Liver (tissue), 9 donors: ENCODE data around the gene ANKFY1. TPM values are rescaled to one million over a fixed set of nuclear protein-coding genes. Genes with fewer than 3 reads are reported as not detected.

Experiments
- DNase-seq: peaks from one replicate; pipeline ENCODE4 v3.0.0-alpha.2; 2017; ENCODE audit warnings: low spot score
- H3K27ac ChIP-seq, 2 donors: one replicate each; pipeline ENCODE4 v1.7.0; 2013; ENCODE audit warnings: inconsistent platforms in 2 of 2, low read length in 2 of 2, control low read depth in 1 of 2, low read depth in 1 of 2, mild to moderate bottlenecking in 1 of 2
- H3K27me3 ChIP-seq, 4 donors: one replicate each; pipeline versions ENCODE4 v1.6.1 to v1.7.0; 2013; ENCODE audit warnings: low read length in 3 of 4, inconsistent platforms in 1 of 4, mild to moderate bottlenecking in 1 of 4, moderate library complexity in 1 of 4; ENCODE audit not compliant: control insufficient read depth in 4 of 4, insufficient read depth in 4 of 4
- H3K36me3 ChIP-seq, 4 donors: one replicate each; pipeline versions ENCODE4 v1.6.1 to v1.7.0; 2013; ENCODE audit warnings: low read length in 3 of 4, mild to moderate bottlenecking in 3 of 4, low read depth in 1 of 4, moderate library complexity in 1 of 4; ENCODE audit not compliant: control insufficient read depth in 4 of 4, insufficient read depth in 3 of 4
- H3K4me1 ChIP-seq, 4 donors: one replicate each; pipeline versions ENCODE4 v1.6.1 to v1.7.0; 2013; ENCODE audit warnings: low read length in 3 of 4, mild to moderate bottlenecking in 3 of 4, moderate library complexity in 1 of 4; ENCODE audit not compliant: control insufficient read depth in 4 of 4, insufficient read depth in 4 of 4
- H3K4me3 ChIP-seq, 3 donors: one replicate each; pipeline versions ENCODE4 v1.6.1 to v1.7.0; 2013; ENCODE audit warnings: low read length in 3 of 3, control low read depth in 1 of 3, low read depth in 1 of 3, mild to moderate bottlenecking in 1 of 3
- H3K9ac ChIP-seq, 2 donors: one replicate each; pipeline ENCODE4 v1.7.0; 2013; ENCODE audit warnings: low read length in 2 of 2, mild to moderate bottlenecking in 2 of 2, moderate library complexity in 2 of 2, control low read depth in 1 of 2, low read depth in 1 of 2
- H3K9me3 ChIP-seq, 4 donors: one replicate each; pipeline versions ENCODE4 v1.6.1 to v1.7.0; 2013; ENCODE audit warnings: low read length in 3 of 4; ENCODE audit not compliant: control insufficient read depth in 4 of 4
- ATF3 ChIP-seq: IDR thresholded peaks from 2 replicates; pipeline ENCODE4 v1.6.1; 2016; ENCODE audit warnings: antibody characterized with exemption
- CTCF ChIP-seq: fragments of 150-350 bp; IDR thresholded peaks from 2 replicates; pipeline ENCODE4 v1.5.1; 2017; ENCODE audit warnings: improper control_type of control experiment, low read depth, low read length; ENCODE audit not compliant: missing input control
- EGR1 ChIP-seq, 2 donors: IDR thresholded peaks; 2 replicates each; pipeline ENCODE4 v1.6.1; 2016 to 2018; ENCODE audit warnings: antibody characterized with exemption in 2 of 2, low read depth in 2 of 2
- FOXA1 ChIP-seq: IDR thresholded peaks from 2 replicates; pipeline ENCODE4 v1.6.1; 2016; ENCODE audit warnings: antibody characterized with exemption
- FOXA2 ChIP-seq: IDR thresholded peaks from 2 replicates; pipeline ENCODE4 v1.6.1; 2016; ENCODE audit warnings: antibody characterized with exemption
- GABPA ChIP-seq, 2 donors: IDR thresholded peaks in 1 of 2; conservative IDR thresholded peaks in 1 of 2; 2 replicates each; pipeline ENCODE4 v1.6.1; 2016; ENCODE audit warnings: antibody characterized with exemption in 2 of 2, mild to moderate bottlenecking in 1 of 2, moderate library complexity in 1 of 2
- HNF4A ChIP-seq, 2 donors: conservative IDR thresholded peaks; 2 replicates each; pipeline ENCODE4 v1.6.1; 2016; ENCODE audit warnings: antibody characterized with exemption in 2 of 2, mild to moderate bottlenecking in 2 of 2
- HNF4G ChIP-seq: IDR thresholded peaks from 2 replicates; pipeline ENCODE4 v1.6.1; 2016; ENCODE audit warnings: antibody characterized with exemption
- JUND ChIP-seq, 2 donors: IDR thresholded peaks; 2 replicates each; pipeline ENCODE4 v1.6.1; 2016; ENCODE audit warnings: antibody characterized with exemption in 2 of 2
- MAX ChIP-seq: IDR thresholded peaks from 2 replicates; pipeline ENCODE4 v1.6.1; 2016; ENCODE audit warnings: antibody characterized with exemption
- NR2F2 ChIP-seq: IDR thresholded peaks from 2 replicates; pipeline ENCODE4 v1.6.1; 2016; ENCODE audit warnings: antibody characterized with exemption
- RAD21 ChIP-seq, 2 donors: IDR thresholded peaks; 2 replicates each; pipeline ENCODE4 v1.6.1; 2016; ENCODE audit warnings: antibody characterized with exemption in 2 of 2, mild to moderate bottlenecking in 2 of 2
- REST ChIP-seq: IDR thresholded peaks from 2 replicates; pipeline ENCODE4 v1.6.1; 2016; ENCODE audit warnings: antibody characterized with exemption, mild to moderate bottlenecking
- SP1 ChIP-seq: IDR thresholded peaks from 2 replicates; pipeline ENCODE4 v1.6.1; 2018; ENCODE audit warnings: antibody characterized with exemption, mild to moderate bottlenecking
- TAF1 ChIP-seq: conservative IDR thresholded peaks from 2 replicates; pipeline ENCODE4 v1.6.1; 2016; ENCODE audit warnings: antibody characterized with exemption, mild to moderate bottlenecking
- YY1 ChIP-seq: IDR thresholded peaks from 2 replicates; pipeline ENCODE4 v1.6.1; 2016; ENCODE audit warnings: antibody characterized with exemption, mild to moderate bottlenecking
- ZBTB33 ChIP-seq: IDR thresholded peaks from 2 replicates; pipeline ENCODE4 v1.6.1; 2016; ENCODE audit warnings: antibody characterized with exemption
- WGBS: extraction: QIAGEN DNeasy Blood & Tissue Kit; methylation state at CpG from one replicate; pipeline ENCODE4 v1.1.7; 2013; 5-methylcytosine and 5-hydroxymethylcytosine counted together
- polyA plus RNA-seq, 2 donors: library from polyadenylated mRNA; stranded (reverse) in 1 of 2; unstranded in 1 of 2; fragments of 200-250 nt in 1 of 2; fragments of >200 nt in 1 of 2; fragmentation: Nextera tagmentation in 1 of 2; extraction: Ambion mirVana in 1 of 2; gene quantifications; one replicate each; pipeline versions ENCODE4 v1.2.1 to v1.2.3, GENCODE V29; 2013 to 2015
- total RNA-seq, 2 donors: library from RNA; depleted of rRNA; stranded (reverse); fragments of >200 nt; gene quantifications; one replicate each; pipeline ENCODE4 v1.2.3, GENCODE V29; 2014
- donor health status: healthy.
- donor health status: healthy.
- donor health status: healthy.
- donor health status: healthy.
- donor health status: healthy.

Gene ANKFY1
- total and polyA plus RNA-seq, 4 donors: 6.8 to 38.6 (median 21.9) TPM

GRCh38 chr17:4262703-4263102 is 1.1 kb downstream of the ANKFY1 start:
- WGBS: 39% methylated on average over 8 of the region's 8 CpGs
- peaks cover 0 to 5% (median 0%) of the 10 kb centered on the region in 4 donors for H3K36me3 ChIP-seq
- H3K9me3 ChIP-seq: peaks cover 2 to 6% (median 2%) of the 10 kb centered on the region in 4 donors
- peak overlapping the region in 1 of 2 donors; percentile 78 for H3K27ac ChIP-seq
- TF ChIP-seq ZBTB33 (no peak), JUND (IDR thresholded peaks at IDR 0.05) (no peak), FOXA2 (no peak)
- H3K9ac ChIP-seq: peak overlapping the region in 1 of 2 donors; percentile 77
- H3K27me3 ChIP-seq: no peaks in the 10 kb centered on the region
- no peak for DNase-seq
- peaks cover 7 to 21% (median 14%) of the 10 kb centered on the region in 4 donors for H3K4me1 ChIP-seq
- H3K4me3 ChIP-seq: peak overlapping the region; percentile 84 to 92 (median 85)

- WGBS: 93% methylated on average over 8 of the region's 8 CpGs
- Histone ChIP-seq H3K4me1 (peaks cover 7 to 21% (median 14%) of the 10 kb centered on the region in 4 donors), H3K27ac (no peak overlapping the region), H3K27me3 (no peaks in the 10 kb centered on the region), H3K9ac (no peak overlapping the region), H3K36me3 (peaks cover 0 to 5% (median 0%) of the 10 kb centered on the region in 4 donors), H3K4me3 (no peak overlapping the region), H3K9me3 (peaks cover 2 to 6% (median 2%) of the 10 kb centered on the region in 4 donors)
- no peak for DNase-seq
- no peak for TF ChIP-seq EGR1 (IDR thresholded peaks at IDR 0.05; ENCODE audit: low read depth in 2 of 2)
- no peak for TF ChIP-seq NR2F2
- TF ChIP-seq ATF3: no peak
- TF ChIP-seq TAF1: no peak
- TF ChIP-seq GABPA (IDR thresholded peaks at IDR 0.05 in 1 of 2, conservative IDR thresholded peaks at IDR 0.05 in 1 of 2): no peak
- no peak for TF ChIP-seq FOXA1
- TF ChIP-seq HNF4G: no peak
- TF ChIP-seq JUND (IDR thresholded peaks at IDR 0.05): no peak
- TF ChIP-seq SP1: no peak
- no peak for TF ChIP-seq ZBTB33
- no peak for TF ChIP-seq HNF4A (conservative IDR thresholded peaks at IDR 0.05)
- no peak for TF ChIP-seq MAX
- TF ChIP-seq CTCF: no peak
- TF ChIP-seq FOXA2: no peak
- no peak for TF ChIP-seq YY1
- no peak for TF ChIP-seq RAD21 (IDR thresholded peaks at IDR 0.05)
- TF ChIP-seq REST: no peak
Observed at GRCh38 chr17:4261452-4261851, 2.3 kb downstream of the ANKFY1 start.
